ENCODE measurements around the gene PLEKHM3.
A peak's percentile ranks its signal among the peaks of the same experiment; 100 is the strongest.

PLEKHM3 gene

DNA sequence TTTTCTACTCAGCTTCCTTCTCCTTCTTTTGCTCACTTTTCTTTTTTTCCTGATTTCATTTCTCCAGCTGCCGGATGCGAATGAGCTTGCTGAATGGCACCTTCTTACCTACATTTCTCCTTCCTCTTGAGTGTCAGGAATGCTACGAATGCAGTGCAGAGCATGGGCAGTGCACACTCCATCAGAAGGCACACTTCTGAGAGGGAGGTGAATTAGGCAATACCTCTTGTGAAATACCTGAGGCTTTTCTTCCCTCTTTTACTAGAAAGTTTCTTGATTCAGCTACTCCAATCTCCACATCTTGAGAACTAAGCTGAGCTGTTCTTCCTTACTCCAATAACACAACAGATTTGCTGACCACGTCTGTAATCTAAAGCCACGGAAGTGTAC lies 51.1 kb downstream of the PLEKHM3 start:
- TF ChIP-seq JUND (IDR thresholded peaks at IDR 0.05; ENCODE audit: low read depth), result no peak
- in situ Hi-C loops (cut with HindIII; ENCODE audit: low pct_unique_long_range_greater_than_20kb, low sequenced_read_pairs), result no loop called here
- DNase-seq (ENCODE audit: low read depth in 1 of 2, low spot score in 1 of 2), result peak in 1 of 2 experiments; percentile 2

GRCh38 chr2:207970826-207971180 lies 54.5 kb downstream of the PLEKHM3 start:
- in situ Hi-C loops (cut with HindIII; ENCODE audit: low pct_unique_long_range_greater_than_20kb, low sequenced_read_pairs), result no loop called here
- TF ChIP-seq JUND (IDR thresholded peaks at IDR 0.05; ENCODE audit: low read depth), result no peak
- no peak for DNase-seq (ENCODE audit: low read depth in 1 of 2, low spot score in 1 of 2)

DNA sequence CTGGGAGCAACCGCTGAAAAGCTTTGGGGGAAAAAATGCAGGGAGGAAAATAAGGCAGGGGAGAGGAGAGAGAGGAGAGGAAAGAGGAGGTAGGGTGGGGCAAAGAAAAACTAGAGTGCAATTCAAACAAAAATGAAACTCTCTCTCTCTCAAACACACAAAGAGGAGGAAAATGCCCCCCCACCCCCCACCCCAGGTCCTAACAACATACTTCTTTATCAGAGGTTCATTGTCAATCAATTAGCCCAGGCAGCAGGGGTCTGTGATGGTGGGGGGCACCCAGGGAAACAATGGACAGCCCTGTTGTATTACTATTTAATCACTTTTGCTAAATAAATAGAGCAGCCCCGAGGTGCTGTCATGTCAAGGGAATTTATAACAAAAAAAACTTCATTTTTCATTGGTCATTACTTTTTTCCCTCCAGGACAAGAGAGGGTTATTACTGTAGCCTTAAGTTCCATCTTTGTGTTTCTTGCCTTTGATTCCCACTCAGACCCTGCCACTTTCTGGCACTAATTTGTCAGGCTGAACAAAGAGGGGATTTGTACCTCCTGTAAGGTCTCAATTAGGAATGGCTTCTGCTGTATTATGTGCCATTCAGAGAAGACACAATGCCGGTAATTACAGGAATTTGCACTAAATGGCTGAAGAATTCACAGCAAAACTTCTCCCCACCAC lies 55.0 kb downstream of the PLEKHM3 start:
- in situ Hi-C loops (cut with HindIII; ENCODE audit: low pct_unique_long_range_greater_than_20kb, low sequenced_read_pairs), result no loop called here
- DNase-seq (ENCODE audit: low read depth in 1 of 2, low spot score in 1 of 2), result no peak
- no peak for TF ChIP-seq JUND (IDR thresholded peaks at IDR 0.05; ENCODE audit: low read depth)

DNA sequence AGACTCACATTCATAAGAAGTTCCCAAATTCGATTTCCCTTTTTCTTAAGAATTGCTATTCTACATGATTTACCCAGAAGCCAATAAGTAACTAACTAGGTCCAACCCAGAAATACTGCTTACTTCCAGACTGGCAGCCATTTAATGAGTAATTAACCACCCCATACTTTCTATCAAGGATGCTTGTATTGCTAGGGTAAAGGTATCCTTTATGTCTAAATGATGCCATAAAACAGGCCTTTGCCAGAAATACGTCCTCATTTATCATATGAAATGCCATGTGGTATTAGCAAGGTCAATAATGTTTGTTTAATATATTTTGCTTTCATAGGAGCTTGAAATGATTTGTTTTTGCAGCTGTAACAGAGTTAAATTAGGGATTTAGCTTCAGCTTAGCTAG lies 56.1 kb downstream of the PLEKHM3 start:
- no peak for DNase-seq (ENCODE audit: low read depth in 1 of 2, low spot score in 1 of 2)
- in situ Hi-C loops (cut with HindIII; ENCODE audit: low pct_unique_long_range_greater_than_20kb, low sequenced_read_pairs), result no loop called here
- no peak for TF ChIP-seq JUND (IDR thresholded peaks at IDR 0.05; ENCODE audit: low read depth)

DNA sequence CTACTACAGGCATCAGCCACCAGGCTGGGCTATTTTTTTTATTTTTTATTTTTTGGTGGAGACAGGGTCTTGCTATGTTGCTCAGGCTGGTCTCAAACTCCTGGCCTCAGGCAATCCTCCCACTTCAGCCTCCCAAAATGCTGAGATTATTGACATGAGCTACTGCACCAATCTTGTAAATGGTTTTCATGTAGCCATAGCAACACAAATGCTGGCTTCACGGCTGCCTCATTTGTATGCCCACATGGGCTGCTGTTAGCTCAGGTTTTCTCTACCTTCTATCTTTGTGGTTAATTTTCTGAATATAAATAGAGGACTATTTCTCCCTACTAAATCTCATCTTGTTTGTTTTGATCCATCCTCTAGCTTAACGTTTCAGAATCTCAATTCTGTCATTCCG lies 58.2 kb downstream of the PLEKHM3 start:
- DNase-seq (ENCODE audit: low read depth in 1 of 2, low spot score in 1 of 2), result no peak
- in situ Hi-C loops (cut with HindIII; ENCODE audit: low pct_unique_long_range_greater_than_20kb, low sequenced_read_pairs), result no loop called here
- TF ChIP-seq JUND (IDR thresholded peaks at IDR 0.05; ENCODE audit: low read depth), result no peak

DNA sequence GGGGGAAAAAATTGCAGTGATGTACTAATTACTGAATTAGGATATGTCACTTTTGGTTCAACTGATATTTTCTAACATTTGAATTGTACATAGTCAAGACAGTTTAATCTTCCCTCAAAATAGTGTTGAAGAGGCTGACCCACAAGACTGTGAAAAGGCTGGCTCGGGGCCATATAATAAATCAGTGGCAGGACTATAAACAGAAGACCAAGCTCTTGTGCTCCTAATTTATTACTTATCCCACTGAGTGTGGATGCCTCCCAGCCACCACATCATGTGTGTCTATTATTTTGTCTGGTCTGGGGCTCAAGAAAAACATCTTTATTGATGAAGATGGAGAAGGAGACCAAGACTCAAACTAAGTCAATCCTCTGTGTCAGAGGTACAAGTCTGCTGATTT lies 64.4 kb downstream of the PLEKHM3 start:
- TF ChIP-seq JUND (IDR thresholded peaks at IDR 0.05; ENCODE audit: low read depth), result no peak
- DNase-seq (ENCODE audit: low read depth in 1 of 2, low spot score in 1 of 2), result no peak
- in situ Hi-C loops (cut with HindIII; ENCODE audit: low pct_unique_long_range_greater_than_20kb, low sequenced_read_pairs), result no loop called here

DNA sequence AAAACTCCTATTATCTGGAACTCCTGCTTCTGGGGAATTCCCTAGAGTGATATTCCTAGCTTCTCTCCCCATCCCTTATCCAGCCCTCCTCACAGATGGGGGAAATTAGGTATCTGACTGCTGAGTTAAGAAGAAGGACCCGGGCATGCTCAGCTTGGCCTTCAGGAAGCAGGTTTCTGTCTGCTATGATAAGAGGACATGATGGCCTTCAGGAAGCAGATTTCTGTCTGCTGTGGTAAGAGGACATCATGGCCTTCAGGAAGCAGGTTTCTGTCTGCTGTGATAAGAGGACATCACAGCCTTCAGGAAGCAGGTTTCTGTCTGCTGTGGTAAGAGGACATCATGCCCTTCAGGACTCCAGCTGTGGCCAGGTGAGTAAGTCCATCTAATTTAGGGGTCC lies 65.2 kb downstream of the PLEKHM3 start:
- TF ChIP-seq JUND (IDR thresholded peaks at IDR 0.05; ENCODE audit: low read depth), result no peak
- in situ Hi-C loops (cut with HindIII; ENCODE audit: low pct_unique_long_range_greater_than_20kb, low sequenced_read_pairs), result no loop called here
- no peak for DNase-seq (ENCODE audit: low read depth in 1 of 2, low spot score in 1 of 2)

GRCh38 chr2:207956771-207957170 lies 68.6 kb downstream of the PLEKHM3 start:
- no peak for TF ChIP-seq JUND (IDR thresholded peaks at IDR 0.05; ENCODE audit: low read depth)
- no peak for DNase-seq (ENCODE audit: low read depth in 1 of 2, low spot score in 1 of 2)
- in situ Hi-C loops (cut with HindIII; ENCODE audit: low pct_unique_long_range_greater_than_20kb, low sequenced_read_pairs), result no loop called here

- no peak for DNase-seq (ENCODE audit: low read depth in 1 of 2, low spot score in 1 of 2)
- TF ChIP-seq JUND (IDR thresholded peaks at IDR 0.05; ENCODE audit: low read depth), result no peak
- in situ Hi-C loops (cut with HindIII; ENCODE audit: low pct_unique_long_range_greater_than_20kb, low sequenced_read_pairs), result no loop called here
Observed at GRCh38 chr2:207955456-207955855, 69.9 kb downstream of the PLEKHM3 start.

- TF ChIP-seq JUND (IDR thresholded peaks at IDR 0.05; ENCODE audit: low read depth), result no peak
- in situ Hi-C loops (cut with HindIII; ENCODE audit: low pct_unique_long_range_greater_than_20kb, low sequenced_read_pairs), result no loop called here
- DNase-seq (ENCODE audit: low read depth in 1 of 2, low spot score in 1 of 2), result no peak
Observed at GRCh38 chr2:207953354-207953753, 72.0 kb downstream of the PLEKHM3 start.

GRCh38 chr2:207952564-207953345 lies 72.6 kb downstream of the PLEKHM3 start:
- no peak for DNase-seq (ENCODE audit: low read depth in 1 of 2, low spot score in 1 of 2)
- TF ChIP-seq JUND (IDR thresholded peaks at IDR 0.05; ENCODE audit: low read depth), result no peak
- in situ Hi-C loops (cut with HindIII; ENCODE audit: low pct_unique_long_range_greater_than_20kb, low sequenced_read_pairs), result no loop called here

- TF ChIP-seq JUND (IDR thresholded peaks at IDR 0.05; ENCODE audit: low read depth), result no peak
- DNase-seq (ENCODE audit: low read depth in 1 of 2, low spot score in 1 of 2), result no peak
- in situ Hi-C loops (cut with HindIII; ENCODE audit: low pct_unique_long_range_greater_than_20kb, low sequenced_read_pairs), result no loop called here
Observed at GRCh38 chr2:207951734-207952470, 73.4 kb downstream of the PLEKHM3 start.

- in situ Hi-C loops (cut with HindIII; ENCODE audit: low pct_unique_long_range_greater_than_20kb, low sequenced_read_pairs), result no loop called here
- no peak for DNase-seq (ENCODE audit: low read depth in 1 of 2, low spot score in 1 of 2)
- no peak for TF ChIP-seq JUND (IDR thresholded peaks at IDR 0.05; ENCODE audit: low read depth)
Observed at GRCh38 chr2:207950761-207951114, 74.6 kb downstream of the PLEKHM3 start.
